PC-9 (cell line): ENCODE data around the gene DUSP7.

Experiments used
- EZH2 ChIP-seq: fragments of 200-600 bp; sonication (generic); IDR thresholded peaks from 2 replicates; pipeline ENCODE4 v1.8.0; 2017; ENCODE audit warnings: antibody characterized with exemption, low read depth
- TF ChIP-seq, protein P1 (sequence below): fragments of 200-600 bp; sonication (generic); conservative IDR thresholded peaks from 2 replicates; pipeline ENCODE4 v1.6.1; 2017; ENCODE audit warnings: mixed run types, antibody characterized with exemption, mild to moderate bottlenecking, moderate library complexity

GRCh38 chr3:52023860-52024764 is 32.3 kb downstream of the DUSP7 start:
- TF ChIP-seq, protein P1, sequence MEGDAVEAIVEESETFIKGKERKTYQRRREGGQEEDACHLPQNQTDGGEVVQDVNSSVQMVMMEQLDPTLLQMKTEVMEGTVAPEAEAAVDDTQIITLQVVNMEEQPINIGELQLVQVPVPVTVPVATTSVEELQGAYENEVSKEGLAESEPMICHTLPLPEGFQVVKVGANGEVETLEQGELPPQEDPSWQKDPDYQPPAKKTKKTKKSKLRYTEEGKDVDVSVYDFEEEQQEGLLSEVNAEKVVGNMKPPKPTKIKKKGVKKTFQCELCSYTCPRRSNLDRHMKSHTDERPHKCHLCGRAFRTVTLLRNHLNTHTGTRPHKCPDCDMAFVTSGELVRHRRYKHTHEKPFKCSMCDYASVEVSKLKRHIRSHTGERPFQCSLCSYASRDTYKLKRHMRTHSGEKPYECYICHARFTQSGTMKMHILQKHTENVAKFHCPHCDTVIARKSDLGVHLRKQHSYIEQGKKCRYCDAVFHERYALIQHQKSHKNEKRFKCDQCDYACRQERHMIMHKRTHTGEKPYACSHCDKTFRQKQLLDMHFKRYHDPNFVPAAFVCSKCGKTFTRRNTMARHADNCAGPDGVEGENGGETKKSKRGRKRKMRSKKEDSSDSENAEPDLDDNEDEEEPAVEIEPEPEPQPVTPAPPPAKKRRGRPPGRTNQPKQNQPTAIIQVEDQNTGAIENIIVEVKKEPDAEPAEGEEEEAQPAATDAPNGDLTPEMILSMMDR, result no peak
- TF ChIP-seq EZH2, result no peak
